NCI-H510A treated with DMSO at 0.1 percent for 48 hours (cell line): ENCODE results near the gene ITGA11.
"Not testable (repeated sequence)": the region's sequence is repeated elsewhere in the genome, so short reads cannot be mapped to it uniquely, and the experiment has no call there.

Source experiments
- DNase-seq: peaks from one replicate; lab custom pipeline; 2025; lab: John Stamatoyannopoulos, UW

Gene ITGA11

DNA sequence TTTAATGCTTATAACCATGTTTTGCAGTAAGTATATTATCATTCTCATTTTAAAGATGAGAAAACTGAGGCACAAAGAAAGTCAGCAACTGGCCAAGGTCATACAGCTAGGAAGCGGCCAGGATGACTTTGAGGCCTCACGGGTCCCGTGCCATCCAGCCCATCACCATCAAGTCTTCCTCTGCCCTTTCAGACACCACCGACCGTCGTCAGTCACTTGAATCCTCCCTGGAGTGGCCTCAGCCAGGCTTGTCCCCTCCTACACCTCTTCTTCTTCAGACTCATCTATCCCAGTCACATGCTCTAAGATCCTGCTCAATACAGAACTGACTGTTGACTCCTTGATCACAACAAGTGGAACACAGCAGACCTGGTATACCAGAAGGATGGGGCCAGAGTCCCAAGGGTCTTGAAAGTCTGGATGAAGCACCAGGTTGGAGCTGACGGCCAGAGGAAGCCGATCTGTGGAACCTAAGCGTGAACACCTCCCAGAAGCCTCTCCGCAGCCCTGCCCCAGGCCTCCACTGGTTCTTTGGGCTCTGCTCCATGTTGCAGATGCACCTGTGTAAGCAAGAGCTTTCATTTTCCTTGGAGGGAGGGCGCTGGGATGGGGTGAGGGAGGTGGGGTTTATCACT, 22.1 kb downstream of the ITGA11 start:
- DNase-seq, result no peak

- no peak for DNase-seq
Measured at GRCh38 chr15:68408971-68409370, 23.0 kb downstream of the ITGA11 start.

DNA sequence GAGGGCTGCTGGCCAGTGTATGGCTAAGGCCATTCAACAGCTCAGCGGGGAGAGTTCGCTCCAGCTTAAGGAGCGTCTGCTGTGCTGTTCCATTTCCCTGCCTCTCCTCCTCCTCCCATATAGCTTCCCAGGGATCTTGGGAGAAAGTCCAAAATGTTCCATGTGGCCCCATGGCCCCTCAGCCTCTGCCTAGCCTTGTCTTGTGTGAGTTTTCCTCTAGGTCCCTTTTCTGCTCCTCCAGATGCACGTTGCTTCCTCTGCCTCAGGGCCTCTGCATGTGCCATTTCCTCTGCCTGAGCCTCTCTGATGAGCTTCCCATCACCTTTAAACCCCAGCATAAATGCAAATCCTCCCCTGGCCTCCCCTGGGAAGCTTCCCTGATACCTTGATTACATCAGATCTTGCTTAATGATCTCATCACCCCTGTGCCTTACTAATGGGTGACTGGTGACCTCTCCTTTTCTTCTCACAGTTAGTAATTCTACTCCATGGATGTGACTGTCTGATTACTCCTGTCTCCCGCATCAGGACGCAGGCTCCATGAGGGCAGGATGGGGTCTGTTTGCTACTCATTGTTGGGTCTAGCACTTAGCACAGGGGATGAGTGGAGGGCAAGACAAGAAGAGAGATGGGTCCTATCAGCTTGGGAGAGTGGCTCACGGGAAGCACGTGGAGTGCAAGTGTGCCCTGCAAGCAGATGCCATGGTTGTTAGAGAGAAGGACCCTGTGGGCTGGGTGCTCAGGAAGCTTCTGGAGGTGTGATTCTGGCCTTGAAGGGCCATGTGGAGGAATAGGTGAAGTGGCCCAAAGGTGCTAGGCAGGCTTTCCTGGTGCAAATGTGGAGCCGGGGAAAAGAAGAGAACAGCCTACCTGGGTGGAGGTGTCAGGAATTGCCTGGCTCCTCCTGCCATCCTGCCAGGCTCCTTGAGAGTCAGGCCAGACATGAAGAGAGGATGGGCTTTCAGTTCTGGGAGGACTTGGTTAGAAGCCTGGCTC, 23.8 kb downstream of the ITGA11 start:
- DNase-seq, result no peak

- DNase-seq, result no peak
Measured at GRCh38 chr15:68407141-68407885, 24.6 kb downstream of the ITGA11 start.

- no peak for DNase-seq
Measured at GRCh38 chr15:68405378-68406250, 26.3 kb downstream of the ITGA11 start.

DNA sequence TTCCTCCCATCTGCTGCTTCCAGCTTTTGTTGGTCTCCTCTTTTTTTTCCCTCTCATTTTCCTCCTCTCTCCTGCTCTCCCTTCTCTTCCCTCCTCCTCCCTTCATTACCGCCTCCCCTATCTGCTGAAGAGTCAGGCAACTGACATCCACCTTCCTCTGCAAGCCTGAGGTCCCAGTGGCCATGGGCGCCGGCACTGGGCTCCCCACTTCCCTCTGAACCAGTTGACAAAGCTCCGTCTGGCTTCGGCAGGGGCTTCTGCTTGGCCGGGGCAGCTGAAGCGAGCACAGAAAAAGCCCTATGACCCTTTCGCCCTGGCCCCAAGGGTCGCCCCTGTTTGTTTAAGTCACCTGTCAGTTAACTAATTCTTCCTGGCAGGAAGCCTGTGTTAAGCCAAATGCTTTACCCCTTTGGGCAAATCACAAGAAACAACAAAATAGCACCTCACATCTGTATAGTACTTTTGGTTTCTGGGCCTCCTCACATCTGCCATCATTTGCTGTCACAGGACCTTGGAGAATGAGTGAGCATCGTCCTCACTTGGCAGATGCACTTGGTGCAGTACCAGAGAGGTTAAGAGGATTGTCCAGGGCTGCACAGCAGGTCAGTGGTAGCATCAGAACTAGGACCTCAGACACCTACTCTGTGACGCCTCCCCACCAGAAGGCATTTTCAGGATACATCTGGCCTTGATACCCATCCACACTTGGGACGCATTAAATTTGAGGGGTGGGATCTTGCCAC, 27.7 kb downstream of the ITGA11 start:
- no peak for DNase-seq

- DNase-seq, result no peak
Measured at GRCh38 chr15:68403161-68403941, 28.6 kb downstream of the ITGA11 start.

- DNase-seq, result no peak
Measured at GRCh38 chr15:68402432-68403160, 29.4 kb downstream of the ITGA11 start.

DNA sequence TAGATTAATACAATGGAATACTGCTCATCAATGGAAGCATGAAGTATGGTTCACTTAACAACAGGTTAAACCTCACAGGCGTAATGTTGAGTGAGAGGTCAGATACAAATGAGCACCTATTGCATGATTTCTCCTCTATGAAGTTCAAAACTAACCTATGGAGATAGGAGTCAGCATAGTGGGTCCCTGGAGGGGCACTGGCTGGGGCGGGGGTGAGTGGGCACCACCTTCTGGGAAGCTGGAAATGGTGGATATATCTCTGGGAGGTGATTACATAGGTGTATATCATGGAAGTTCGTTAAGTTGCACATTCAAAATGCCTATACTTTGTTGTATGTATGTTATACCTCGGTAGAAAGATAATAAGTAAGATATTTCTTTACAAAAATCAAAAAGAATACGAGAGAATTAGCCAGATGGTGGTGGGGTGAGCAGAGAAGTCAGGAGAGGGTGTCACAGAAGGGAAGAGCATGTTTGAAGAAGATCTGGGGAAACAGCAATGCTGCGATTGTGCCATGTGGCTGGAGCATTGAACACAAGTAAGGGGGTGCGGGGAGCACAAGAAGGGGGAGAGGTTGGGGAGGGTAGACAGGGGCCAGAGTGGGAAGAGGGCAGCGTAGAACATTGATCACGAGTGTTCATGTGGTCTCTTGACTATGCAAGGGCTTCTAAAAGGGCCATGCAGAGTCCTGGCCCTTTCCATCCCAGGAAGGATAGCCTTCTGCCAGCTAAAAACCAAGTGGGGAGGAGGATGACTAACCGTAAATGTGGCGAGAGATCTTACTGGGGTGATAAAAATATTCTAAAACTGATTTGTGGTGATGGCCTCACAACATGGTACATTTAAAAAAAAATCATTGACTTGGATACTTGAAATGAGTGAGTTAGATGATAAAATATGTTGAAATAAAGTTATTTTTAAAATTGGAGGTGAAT, 30.2 kb downstream of the ITGA11 start:
- no peak for DNase-seq

DNA sequence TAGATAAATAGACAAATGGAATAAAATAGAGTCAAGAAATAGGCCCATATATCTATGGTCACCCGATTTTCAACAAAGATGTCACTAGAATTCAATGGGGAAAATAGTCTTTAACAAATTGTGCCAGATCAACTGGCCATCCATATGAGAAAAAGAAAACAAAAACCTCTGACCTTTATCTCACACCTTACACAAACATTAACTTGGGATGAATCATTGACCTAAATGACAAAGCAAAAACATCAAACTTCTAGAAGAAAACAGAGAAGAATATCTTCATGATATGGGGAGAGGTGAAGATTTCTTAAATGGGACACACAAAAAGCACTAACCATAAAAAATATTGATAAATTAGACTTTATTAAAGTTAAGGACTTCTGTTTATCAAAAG, 31.9 kb downstream of the ITGA11 start:
- no peak for DNase-seq

DNA sequence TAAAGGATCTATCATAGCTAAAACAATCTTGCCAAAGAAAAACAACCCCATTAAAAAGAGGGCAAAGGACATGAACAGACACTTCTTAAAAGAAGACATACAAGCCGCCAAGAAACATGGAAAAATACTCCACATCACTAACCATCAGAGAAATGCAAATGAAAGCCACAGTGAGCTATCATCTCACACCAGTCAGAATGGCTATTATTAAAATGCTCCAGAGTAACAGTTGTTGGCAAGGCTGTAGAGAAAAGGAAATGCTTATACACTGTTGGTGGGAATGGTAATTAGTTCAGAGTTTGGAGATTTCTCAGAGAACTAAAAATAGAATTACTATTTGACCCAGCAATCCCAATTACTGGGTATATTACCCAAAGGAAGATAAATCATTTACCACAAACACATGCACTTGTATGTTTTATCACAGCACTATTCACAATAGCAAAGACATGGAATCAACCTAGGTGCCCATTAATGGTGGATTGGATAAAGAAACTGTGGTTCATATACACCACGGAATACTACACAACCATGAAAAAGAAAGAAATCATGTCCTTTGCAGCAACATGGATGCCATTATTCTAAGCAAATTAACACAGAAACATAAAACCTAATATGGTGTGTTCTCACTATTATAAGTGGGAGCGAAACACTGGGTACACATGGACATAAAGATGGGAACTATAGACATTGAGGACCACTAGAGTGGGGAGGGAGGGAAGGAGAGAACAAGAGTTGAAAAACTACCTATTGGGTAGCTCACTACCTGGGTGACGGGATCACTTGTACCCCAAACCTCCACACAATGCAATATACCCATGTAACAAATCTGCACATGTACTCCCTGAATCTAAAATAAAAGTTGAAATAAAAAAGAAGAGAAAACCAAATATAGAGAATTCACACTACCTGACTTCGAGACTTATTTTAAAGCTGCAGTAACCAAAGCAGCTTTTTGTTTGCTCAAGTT, 32.6 kb downstream of the ITGA11 start:
- DNase-seq, result no peak

DNA sequence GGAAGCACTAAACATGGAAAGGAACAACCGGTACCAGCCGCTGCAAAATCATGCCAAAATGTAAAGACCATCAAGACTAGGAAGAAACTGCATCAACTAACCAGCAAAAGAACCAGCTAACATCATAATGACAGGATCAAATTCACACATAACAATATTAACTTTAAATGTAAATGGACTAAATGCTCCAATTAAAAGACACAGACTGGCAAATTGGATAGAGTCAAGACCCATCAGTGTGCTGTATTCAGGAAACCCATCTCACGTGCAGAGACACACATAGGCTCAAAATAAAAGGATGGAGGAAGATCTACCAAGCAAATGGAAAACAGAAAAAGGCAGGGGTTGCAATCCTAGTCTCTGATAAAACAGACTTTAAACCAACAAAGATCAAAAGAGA, 34.0 kb downstream of the ITGA11 start:
- DNase-seq, result not testable (repeated sequence)

DNA sequence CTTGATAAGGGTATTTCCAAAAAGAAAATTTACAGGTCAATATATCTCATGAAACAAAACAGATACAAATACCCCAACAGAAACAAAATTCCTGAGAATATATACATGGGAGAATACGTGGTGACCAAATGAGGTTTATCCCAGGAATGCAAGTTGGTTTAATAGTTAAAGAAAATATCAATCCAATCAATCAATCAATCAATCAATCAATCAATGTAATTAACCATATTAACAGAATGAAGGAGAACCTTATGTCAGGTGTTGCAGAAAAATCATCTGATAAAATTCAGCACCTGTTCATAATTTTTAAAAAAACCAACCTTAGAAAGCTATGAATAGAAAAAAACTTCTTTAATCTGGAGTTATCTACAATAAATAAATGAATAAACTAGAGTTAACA, 35.9 kb downstream of the ITGA11 start:
- DNase-seq, result no peak

DNA sequence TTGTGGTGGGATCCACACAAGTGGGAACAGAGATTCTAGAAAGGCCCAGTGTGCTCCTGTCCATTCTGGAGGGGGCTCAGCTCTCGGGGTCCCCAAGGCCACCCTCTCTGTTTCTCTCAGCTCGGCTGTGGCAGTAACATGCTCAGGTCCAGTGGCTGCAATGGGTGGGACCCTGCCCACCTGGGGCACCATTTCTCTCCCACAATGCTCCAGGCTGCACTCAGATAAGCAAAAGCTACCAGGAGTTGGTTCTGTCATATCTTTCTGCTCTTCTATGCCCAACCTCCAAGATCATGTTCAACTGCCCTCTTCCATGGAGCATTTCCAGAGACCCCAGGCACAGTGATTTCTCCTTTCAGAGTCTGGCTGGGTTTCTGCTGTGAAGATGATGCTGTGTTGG, 40.8 kb downstream of the ITGA11 start:
- DNase-seq, result no peak

DNA sequence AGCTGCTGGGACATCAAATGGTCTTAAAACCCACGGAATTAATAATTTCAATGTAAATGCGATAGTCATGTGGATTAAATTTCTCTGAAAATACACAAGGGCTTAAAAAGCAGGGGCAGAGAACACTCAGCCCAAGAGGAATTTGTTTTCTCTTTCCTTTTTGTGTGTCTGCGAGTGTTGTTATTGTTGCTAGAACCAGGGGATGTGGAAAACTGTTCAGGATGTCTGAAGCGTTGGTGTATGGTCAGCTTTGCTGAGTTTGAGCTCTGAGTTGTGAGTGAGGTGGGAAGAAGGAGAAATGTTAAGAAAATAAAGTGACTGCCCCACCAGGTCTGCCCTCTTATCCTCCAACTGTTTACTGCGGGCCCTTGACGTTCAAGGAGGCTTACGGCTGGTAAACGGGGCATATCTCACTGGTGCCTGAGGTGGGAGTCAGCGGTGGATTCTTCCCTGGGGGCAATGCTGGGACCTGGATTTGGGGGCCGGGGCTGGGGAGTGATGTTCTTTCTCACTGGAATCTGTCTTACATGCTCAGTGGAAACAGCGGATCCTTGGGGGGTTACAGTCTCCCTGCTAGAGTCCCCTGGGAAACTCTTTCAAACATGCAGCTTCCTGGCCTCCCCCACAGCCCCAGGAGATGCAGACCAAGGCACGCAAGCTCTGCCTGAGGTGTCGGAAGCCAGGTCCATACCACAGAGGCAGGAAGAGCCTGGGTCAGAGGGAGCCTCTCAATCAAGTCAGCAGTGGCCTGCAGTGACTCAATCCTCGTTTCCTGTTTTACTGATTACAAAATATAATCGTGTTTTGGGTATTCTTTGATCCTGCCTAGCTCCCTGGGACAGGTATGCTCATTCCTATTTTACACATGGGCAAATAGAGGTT, 41.8 kb downstream of the ITGA11 start:
- no peak for DNase-seq
